DMS 273 treated with DMSO at 0.1 percent for 48 hours (cell line): ENCODE data around the gene USP10.
"Not testable (repeated sequence)": the region's sequence is repeated elsewhere in the genome, so short reads cannot be mapped to it uniquely, and the experiment has no call there.

Experiments used
- DNase-seq: peaks from one replicate; lab custom pipeline; 2025; lab: John Stamatoyannopoulos, UW

The USP10 gene

DNA sequence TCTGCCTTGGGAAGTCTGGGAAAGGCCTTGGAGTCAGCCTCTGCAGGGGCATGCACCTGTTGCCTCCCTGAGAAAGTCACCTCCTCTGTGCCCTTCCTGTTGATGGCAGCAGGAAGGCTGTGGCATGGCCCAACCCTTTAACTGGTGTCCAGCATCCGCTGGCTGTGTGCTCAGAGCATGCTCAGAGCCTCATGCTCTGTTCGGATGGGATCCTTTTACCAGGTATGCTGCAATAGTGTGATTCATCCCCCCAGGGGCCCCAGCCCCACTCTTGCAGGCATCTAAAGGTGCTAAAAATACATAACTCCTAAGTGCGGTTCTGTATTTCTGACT is 26.6 kb upstream of the USP10 start:
- no peak for DNase-seq

- no peak for DNase-seq
Observed at GRCh38 chr16:84673561-84673960, 26.2 kb upstream of the USP10 start.

DNA sequence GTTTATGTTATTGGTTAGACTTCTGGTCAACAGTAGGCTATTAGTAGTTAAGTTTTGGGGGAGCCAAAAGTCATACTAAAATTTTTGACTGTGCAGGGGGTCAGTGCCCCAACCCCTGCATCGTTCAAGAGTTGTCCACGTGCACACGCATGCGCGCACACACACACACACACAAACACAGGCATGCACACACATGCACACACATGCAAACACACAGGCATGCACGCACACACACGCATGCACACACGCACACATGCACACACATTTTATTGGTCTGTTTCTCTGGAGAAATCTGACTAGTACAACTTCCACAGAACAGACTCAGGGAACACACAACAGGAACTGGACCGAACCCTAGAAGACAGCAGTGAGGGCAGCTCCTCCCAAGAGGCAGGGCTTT is 24.4 kb upstream of the USP10 start:
- no peak for DNase-seq

GRCh38 chr16:84675884-84676283 is 23.9 kb upstream of the USP10 start:
- no peak for DNase-seq

- DNase-seq = no peak
Observed at GRCh38 chr16:84677017-84677803, 22.6 kb upstream of the USP10 start.

- DNase-seq = no peak
Observed at GRCh38 chr16:84677849-84678248, 22.0 kb upstream of the USP10 start.

DNA sequence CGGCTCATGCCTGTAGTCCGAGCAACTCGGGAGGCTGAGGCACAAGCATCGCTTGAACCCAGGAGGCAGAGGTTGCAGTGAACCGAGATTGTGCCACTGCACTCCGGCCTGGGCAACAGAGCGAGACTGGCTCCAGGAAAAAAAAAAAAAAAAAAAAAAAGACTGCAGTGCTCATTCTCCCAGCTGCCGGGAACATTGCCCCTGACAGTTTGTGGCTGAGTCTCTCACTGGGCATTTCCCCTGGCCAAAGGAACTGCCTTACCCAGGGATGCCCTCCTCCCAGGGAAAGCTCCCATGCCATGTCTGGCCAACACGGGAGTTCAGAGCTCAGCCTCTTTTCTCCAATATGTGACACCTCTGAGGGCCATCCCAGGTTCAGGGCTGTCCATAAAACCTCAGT is 21.3 kb upstream of the USP10 start:
- DNase-seq = no peak

GRCh38 chr16:84680165-84680842 is 19.5 kb upstream of the USP10 start:
- DNase-seq = no peak

- no peak for DNase-seq
Observed at GRCh38 chr16:84680843-84681629, 18.8 kb upstream of the USP10 start.

DNA sequence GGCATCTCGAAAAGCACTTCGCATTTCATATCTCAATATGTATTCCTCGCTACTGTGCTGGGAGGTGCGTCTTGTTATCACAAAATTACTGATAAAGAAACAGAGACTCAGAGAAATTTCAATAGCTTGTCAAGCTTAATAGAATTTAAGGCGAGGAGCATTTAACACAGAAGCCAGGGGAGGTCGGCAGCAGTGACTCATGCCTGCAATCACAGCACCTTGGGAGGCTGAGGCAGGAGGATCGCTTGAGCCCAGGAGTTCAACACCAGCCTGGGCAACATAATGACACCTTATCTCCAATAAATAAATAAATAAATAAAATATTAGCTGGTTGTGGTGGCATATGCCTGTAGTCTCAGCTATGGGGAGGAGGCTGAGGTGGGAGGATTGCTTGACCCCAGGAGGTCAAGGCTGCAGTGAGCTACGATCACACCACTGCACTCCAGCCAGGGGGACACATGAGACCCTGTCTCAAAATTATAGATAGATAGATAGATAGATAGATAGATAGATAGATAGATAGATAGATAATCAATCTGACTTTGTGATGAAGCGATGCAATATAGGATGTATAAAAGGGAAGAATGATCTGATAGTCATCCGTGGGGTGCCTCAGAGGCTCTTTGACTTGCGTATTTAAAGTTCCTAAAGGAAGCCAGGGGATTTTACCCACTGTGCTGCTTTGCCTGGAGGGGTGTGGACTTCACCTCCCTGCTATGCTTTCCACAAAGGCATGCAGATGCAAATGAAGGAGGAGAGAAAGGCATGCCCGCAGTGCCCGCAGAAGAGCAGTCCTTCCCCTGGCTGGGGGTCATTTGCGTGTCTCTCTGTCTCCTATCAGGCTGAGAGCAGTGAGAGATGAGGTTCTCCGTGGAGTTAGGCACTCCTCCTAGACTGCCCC is 15.9 kb upstream of the USP10 start:
- no peak for DNase-seq

- DNase-seq = no peak
Observed at GRCh38 chr16:84684592-84684965, 15.2 kb upstream of the USP10 start.

DNA sequence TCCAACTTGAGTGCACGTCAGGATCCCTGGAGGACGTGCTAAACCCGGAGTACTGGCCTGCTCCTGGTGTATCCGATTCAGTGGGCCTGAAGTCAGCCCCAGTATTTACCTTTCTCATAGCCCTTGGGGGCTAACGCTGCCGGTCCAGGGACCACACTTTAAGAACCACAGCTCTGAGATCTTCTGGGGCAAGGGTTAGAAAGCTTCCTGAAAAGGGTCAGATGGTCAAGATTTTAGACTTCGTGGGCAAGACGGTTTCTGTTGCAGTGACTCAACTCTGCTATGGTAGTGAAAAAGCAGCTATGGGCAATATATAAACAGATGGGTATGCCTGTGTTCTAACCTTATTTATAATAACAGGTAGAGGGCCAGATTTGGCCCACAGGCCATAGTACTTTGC is 14.6 kb upstream of the USP10 start:
- DNase-seq = no peak

DNA sequence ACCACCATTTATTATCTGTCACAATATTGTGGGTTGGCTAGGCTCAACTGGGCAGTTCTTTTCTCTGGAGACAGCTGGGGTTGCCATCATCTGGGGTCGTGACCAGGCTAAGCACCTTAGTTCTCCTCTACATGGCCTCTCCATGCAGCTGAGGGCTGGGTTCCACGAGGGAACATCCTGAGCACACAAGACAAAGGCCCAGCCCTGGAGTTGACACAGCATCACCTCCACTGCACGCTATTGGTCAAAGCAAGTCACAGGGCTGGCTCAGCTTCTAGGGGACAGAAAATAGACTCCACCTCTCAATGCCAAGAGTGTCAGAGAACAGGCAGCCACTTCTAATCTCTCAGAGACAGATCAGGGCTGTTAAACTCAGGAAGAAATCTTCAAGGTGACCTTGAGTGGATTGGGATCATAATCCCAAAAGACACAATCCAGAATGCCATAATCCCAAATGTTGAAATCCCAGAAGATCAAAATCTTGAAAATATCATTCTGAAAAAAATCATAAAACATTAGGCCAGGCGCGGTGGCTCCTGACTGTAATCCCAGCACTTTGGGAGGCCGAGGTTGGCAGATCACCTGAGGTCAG is 13.0 kb upstream of the USP10 start:
- DNase-seq = no peak

DNA sequence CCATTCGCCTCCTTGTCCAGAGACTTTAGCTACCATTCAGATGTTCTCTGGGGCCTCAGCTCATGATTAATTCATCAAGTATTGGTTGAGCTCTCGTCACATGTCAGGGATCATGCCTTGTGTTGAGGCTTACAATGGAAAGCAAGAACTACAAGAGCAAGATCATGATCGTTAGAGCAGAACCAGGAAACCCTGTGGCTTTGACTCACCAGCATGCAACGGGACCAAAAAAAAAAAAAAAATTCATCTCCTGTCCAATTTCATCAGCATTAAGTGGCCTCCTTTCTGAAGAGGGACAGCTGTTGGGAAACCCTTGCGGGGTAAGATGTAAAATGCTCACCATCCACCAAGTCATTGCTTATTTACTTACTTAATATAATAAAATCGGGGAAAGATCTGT is 12.1 kb upstream of the USP10 start:
- DNase-seq = no peak

DNA sequence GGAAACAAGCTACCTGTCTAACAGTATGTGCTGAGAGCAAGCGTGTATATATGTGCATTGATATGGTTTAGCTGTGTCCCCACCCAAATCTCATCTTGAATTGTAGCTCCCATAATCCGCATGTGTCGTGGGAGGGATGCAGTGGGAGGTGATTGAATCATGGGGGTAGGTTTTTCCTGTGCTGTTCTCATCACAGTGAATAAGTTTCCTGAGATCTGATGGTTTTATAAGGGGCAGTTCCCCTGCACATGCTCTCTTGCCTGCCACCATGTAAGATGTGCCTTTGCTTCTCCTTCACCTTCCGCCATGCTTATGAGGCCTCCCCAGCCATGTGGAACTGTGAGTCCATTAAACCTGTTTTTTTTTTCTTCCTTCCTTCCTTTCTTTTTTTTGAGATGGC is 11.6 kb upstream of the USP10 start:
- DNase-seq = not testable (repeated sequence)

DNA sequence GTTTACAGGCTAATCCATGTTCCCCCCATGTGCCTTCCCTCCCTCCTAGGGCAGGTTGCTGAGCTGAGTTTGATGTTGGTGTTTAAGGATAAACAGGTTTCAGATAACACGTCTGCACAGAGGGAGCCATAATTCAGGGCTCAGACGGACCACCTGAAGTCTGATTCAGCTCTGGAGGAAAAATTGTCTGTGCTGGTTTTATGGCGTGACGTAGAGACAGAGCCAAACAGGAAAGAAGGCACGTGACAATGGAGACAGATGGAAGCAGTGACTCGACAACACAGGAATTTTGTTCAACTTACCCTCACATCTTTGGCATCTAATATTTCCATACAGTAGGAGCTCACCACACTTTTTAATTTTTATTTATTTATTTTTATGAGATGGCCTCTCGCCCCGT is 10.7 kb upstream of the USP10 start:
- no peak for DNase-seq

- no peak for DNase-seq
Observed at GRCh38 chr16:84690088-84690819, 9.5 kb upstream of the USP10 start.

DNA sequence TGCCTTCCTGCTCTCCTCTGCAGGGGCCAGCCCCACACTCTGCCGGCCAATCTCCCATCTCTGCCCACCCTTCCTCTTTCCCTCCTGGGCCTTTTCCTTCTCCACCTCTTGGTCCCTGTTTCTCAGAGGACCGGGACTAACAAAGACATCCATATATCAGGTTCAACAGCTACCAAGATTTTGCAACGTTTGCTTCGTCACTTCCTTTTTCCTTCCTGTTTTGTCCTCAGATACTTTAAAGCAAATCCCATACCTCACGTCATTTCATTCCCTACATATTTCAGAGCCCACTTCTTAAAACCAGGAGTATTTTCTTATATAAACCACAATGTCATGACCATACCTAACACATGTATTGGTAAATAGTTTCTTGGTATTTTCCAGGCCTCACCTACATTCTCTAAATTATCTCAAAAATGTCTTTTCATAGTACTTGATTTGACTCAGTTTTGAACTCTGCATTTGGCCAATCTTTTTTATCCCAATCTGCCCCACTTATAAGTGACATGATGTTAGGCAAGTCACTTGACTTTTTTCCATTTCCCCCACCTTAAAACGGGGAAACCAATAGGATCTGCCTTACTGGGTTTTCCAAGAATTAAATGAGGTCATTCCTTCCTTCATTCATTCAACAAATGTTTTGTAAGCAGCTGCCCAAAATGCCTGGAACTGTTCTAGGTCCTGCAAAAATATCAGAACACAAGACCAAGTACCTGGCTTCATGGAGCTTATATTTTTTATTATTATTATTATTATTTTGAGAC is 7.2 kb upstream of the USP10 start:
- DNase-seq = no peak

- not testable (repeated sequence) for DNase-seq
Observed at GRCh38 chr16:84693869-84694268, 5.9 kb upstream of the USP10 start.

- DNase-seq = no peak
Observed at GRCh38 chr16:84694980-84695379, 4.8 kb upstream of the USP10 start.
